Embryonic facial prominence (tissue), 1 donor: ENCODE data around the gene CCR2.
"Not testable (repeated sequence)": the region's sequence is repeated elsewhere in the genome, so short reads cannot be mapped to it uniquely, and the experiment has no call there.

Experiments used
- DNase-seq: peaks from one replicate; pipeline ENCODE4 v3.0.0-alpha.2; 2016; ENCODE audit errors: extremely low spot score

The CCR2 gene

GRCh38 chr3:46378426-46378942, 24.6 kb downstream of the CCR2 start:
- no peak for DNase-seq

- no peak for DNase-seq
Measured at GRCh38 chr3:46380471-46381221, 26.7 kb downstream of the CCR2 start.

DNA sequence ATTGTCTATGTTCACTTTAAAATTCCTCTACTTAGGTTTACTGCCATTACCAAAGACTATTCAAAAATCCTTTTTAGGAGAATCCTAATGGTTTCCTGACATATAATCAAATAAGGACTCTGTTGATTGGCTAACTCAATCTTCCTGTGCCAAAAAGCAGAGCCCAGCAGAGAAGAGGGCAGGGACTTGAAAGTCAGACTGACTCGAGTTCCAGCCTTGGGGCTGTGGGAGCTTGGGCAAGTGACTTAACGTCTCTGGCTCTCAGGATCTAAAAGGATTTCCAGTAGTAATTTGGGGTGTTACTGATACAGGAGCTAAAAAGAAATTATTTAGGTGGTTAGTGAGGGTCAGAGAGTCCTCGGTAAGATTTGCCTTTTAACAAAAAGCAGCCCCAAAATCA, 27.7 kb downstream of the CCR2 start:
- DNase-seq: no peak

DNA sequence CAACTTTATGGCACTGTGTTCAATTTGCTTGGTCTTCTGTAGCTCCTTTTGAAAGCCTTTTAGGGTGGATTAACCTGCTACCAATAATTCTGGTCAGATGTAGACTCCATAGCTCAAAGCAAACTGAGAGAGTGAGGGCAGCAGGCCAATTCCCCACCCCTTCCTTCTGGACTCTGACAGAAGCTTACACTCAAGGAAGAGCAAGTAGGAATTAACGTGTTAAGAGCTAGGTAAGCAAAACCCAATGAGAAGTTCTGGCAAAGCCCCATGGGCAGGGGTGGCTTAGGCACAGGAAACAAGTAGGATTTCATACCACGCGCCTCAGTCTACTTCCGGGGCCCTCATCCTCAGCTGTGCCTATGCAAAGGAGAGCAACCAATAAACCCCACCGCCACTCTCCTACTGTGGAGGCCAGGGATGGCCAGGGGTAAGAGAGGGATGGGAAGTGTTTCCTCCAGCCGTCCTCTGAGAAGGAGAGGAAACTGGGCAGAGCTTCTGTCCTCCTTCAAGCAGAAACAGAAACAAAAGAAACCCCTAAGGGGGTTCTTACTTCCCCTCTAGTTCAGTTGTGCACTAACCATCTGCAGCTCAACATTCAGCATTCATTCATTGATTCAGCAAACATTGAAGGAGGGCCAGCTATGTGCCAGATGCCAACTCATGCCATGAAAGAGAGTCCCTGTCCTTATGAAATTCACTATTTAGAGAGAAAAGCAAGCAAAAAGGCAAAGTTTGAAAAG, 29.5 kb downstream of the CCR2 start:
- no peak for DNase-seq

DNA sequence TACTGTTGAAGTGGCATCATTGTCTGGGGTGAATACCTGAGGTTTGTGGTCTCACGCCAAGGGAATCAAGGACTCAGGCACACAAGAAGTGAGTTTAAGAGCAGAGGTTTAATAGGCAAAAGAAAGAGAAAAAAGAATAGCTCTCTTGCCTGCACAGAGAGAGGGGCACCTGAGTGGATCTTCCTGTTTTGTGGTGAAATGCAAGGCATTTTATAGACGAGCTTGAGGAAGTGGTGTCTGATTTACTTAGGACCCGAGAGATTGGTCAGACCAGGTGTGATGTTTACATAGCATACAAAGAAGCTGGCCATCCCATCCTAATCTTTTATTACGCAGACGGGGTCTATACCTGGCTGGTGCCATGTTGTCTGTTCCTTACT, 30.0 kb downstream of the CCR2 start:
- no peak for DNase-seq

DNA sequence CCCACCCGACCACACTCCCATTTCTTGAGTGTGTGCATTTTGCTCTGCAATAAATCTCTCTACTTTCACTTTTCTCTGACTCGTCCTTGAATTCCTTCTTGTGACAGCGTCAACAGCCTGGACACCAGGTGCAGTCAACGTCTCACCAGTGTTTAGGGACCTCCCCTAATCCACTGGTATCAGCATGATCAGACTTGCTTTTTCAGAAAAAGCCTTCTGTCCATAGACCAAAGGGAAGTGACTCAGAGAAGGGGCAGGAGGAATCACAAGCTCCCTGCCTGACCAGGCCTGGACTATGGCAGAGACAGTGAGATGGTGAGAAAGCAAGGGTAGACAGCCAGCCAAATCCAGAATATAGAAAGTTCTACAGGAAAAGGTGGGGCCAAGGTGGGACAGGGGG, 32.3 kb downstream of the CCR2 start:
- no peak for DNase-seq

GRCh38 chr3:46388847-46389246, 34.9 kb downstream of the CCR2 start:
- not testable (repeated sequence) for DNase-seq

DNA sequence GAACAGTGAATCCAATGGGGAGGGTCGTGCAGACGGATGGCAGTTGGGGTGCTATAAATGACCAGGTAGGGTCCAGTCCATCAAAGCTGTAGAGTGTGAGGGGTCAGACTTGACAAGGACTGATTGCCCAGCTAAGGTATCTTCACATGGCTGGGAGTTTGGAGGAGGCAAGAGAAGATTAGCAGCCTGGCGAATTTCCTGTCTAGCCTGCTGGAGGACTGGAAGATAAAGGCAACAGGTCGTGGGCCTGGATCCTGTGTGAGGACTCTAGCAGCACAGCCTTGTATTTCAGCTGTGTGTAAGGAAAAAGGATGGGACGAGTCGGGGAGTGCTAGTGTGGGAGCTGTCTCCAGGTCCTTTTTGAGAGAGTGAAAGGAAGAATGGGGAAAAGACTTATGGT, 35.4 kb downstream of the CCR2 start:
- no peak for DNase-seq

- not testable (repeated sequence) for DNase-seq
Measured at GRCh38 chr3:46391526-46391925, 37.6 kb downstream of the CCR2 start.

DNA sequence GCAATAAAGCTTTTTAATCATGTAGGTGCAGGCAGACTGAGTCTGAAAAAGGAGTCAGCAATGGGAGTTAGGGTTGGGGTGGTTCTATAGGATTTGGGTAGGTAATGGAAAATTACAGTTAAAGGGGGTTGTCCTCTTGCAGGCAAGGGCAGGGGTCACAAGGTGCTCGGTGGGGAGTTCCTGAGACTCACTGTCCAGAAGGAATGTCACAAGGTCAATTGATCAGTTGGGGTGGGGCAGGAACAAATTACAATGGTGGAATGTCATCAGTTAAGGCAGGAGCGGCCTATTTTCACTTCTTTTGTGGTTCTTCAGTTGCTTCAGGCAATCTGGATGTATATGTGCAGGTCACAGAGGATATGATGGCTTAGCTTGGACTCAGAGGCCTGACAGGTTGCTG, 39.1 kb downstream of the CCR2 start:
- DNase-seq: no peak

DNA sequence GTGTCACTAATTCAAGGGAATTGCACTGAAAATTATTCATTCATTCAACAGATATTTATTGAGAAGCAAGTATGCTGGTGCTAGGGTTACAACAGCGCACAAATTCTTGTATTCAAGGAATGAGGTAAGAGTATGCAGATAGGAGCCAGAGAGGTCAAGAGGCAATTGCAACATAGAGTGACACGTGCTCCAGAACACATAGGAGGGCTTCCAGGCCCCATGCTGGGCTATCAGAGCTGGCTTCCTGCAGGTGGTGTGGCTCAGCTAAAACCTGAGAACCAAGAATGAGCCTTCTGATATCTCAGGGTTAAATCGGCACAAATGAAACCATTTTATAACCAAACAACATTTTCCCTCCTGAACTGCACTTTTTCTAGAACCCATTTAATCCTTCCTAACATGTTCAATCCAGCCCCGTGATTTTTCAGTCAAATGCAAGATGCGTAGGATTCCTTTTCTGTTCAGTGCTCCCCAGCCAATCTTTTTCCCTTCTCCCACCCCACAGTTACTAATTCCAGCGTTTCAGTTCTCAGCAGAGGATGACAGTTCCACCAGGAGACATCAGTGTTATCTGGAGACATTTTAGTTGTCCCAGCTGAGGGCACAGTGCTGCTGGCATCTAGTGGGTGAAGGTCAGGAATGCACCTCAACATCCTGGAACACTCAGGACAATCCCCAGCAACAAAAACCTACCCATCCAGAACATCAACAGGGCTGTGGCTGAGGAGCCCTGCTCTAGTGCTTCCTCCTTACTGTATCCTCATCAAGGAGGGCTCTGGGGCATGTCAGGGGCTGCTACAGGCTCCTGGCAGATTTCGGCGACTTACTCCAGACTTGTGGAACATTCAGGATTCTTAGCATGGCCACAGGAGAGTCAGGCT, 39.9 kb downstream of the CCR2 start:
- no peak for DNase-seq

- no peak for DNase-seq
Measured at GRCh38 chr3:46395210-46395661, 41.3 kb downstream of the CCR2 start.

DNA sequence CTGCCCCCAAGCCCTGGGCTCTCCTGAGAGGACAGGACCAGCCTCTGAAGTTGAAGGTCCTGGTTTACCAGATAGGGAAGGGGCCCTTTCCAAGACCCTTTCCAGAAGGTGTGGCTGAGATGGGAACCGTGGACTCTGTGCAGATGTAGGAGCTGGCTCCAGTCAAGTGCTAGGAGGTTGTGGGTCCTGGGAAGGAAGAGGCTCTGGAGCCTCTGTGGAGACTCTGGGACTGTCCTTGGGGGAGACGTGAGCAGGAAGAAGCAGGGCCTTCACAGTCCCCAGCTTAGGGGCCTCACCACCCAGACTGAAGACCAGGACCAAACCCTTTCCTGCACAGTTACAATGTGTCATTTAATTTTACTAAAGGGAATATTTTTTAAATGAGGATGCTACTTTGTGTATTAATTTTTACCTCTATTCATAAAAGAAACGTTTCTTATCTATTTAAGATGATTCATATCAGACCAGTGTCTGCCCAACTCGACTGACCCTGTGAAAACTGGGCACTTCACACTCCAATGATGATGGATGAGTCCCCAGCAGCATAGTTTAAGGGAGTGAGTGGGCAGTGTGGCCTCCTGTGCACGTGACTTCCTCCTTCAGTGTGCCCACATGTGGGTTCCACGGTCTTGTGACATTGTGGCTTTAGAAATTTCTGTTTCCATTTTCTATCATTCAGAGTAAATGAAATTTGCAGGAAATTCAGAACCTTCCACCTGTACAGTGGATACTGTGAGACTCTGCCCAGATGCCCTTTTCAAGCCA, 42.0 kb downstream of the CCR2 start:
- no peak for DNase-seq

DNA sequence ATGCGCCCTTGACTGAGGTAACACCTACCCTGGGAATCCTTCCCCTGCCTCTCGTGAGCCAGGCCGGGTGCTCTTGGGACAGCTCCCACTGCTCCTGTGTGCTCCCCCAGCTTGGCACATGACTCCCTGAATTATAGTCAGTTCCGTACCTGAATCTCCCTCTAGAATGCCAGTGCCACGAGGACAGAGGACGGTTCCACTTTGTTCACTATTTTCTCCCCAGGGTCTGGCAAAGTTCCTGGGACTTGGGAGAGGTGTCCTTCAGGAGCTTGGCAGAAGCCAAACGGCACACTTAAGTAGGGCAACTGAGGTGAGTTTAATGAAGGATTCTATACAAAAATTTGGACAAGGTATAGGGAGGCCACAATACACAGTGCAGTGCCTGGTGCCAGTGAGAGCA, 43.2 kb downstream of the CCR2 start:
- no peak for DNase-seq

DNA sequence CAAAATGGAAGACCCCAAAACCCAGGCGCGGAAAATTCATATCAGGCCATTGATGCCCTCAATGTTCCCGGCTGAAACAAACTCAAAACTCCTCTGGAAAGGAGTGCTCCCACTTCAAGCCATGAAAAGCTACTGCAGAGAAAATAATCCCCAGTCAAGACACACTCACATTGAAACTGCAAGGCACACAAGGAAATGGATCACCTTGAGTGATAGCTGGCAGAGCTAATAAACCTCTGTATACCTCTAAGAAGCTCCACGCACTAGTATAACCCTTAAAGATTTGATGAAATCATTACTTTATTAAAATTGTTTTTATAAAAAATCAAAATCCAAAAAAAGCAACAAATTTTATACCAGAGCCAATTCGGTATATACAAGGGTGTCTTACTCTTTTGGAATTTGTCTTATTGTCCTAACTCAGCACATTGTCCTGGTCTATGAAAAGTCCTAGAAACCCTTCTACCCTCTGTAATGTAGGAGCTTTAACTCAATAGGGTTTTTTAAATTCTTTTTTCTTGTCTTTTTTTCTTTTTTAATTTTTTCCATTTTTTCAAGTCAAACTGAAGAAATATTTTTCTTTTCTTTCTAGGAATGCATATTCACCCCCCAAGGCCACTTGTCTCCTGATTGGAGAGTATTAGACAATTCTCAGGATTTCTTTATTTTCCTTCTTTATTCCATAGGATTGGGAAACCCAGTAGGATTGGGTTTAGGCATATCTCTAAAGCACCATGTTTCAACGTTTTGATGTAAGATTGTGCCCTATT, 44.5 kb downstream of the CCR2 start:
- DNase-seq: no peak

GRCh38 chr3:46399098-46399497, 45.2 kb downstream of the CCR2 start:
- no peak for DNase-seq

GRCh38 chr3:46399557-46399956, 45.6 kb downstream of the CCR2 start:
- no peak for DNase-seq

DNA sequence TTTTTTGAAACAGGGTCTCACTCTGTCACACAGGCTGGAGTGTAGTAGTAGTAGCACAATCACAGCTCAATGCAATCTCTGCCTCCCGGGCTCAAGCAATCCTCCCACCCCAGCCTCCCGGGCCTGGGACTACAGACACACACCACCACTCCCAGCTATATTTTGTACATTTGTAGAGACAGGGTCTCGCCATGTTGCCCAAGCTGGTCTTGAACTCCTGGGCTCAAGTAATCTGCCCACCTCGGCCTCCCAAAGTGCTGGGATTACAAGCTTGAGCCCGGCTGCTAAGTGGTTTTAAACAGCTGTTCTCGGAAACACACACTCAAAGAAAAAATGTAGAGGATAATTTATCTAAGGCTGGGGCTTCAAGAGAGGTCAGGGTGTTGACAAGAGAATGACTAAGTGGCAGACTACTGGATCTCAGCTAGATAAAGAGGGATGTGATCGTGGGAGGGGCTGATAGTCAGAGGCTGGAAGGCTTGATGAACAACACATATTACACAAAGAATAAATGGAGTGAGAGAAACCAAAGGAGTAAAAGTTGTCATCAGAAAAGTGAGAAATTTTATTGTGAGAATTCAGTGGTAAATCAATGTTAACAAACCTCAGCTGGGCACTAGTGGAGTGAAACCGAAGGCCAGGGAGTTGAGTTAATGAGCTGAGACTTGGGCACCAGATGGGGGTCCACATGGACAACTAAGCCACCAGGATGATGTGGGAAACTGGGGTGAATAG, 46.3 kb downstream of the CCR2 start:
- no peak for DNase-seq

- DNase-seq: no peak
Measured at GRCh38 chr3:46400846-46401245, 46.9 kb downstream of the CCR2 start.

DNA sequence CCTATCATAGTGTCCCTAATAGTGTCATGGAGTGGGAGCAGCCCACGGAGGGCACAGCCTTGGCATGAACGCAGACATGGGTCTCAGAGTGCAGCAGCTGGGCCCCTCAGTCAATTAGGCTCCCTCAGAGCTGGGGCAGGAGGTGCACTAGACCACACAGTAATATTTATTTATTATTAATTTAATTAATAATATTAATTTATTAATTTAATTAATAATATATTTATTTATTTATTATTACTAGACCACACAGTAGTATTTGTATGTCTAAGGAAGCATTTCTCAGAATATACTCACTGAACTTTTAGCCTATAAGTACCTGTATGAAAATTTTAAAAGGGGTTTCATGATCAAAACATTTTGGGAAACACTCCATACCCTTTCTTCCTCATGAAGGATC, 47.7 kb downstream of the CCR2 start:
- DNase-seq: no peak
